CMK (cell line): ENCODE results near the gene GPR137.
A peak's percentile ranks its signal among the peaks of the same experiment; 100 is the strongest.

Source experiments
- DNase-seq: peaks from one replicate; pipeline ENCODE4 v3.0.0-alpha.2; 2010; ENCODE audit warnings: low read depth

Gene GPR137

GRCh38 chr11:64264371-64264852 is 21.2 kb upstream of the GPR137 start:
- DNase-seq: no peak

GRCh38 chr11:64265176-64266160 is 20.2 kb upstream of the GPR137 start:
- no peak for DNase-seq

GRCh38 chr11:64266339-64266738 is 19.3 kb upstream of the GPR137 start:
- DNase-seq: no peak

- no peak for DNase-seq
Measured at GRCh38 chr11:64267207-64267945, 18.3 kb upstream of the GPR137 start.

GRCh38 chr11:64268025-64268892 is 17.4 kb upstream of the GPR137 start:
- peak; percentile 68 for DNase-seq

- no peak for DNase-seq
Measured at GRCh38 chr11:64268893-64269539, 16.6 kb upstream of the GPR137 start.

GRCh38 chr11:64269540-64270220 is 16.0 kb upstream of the GPR137 start:
- DNase-seq: peak; percentile 96

- DNase-seq: no peak
Measured at GRCh38 chr11:64275031-64275800, 10.4 kb upstream of the GPR137 start.

- DNase-seq: no peak
Measured at GRCh38 chr11:64275841-64276240, 9.8 kb upstream of the GPR137 start.

- no peak for DNase-seq
Measured at GRCh38 chr11:64276653-64277431, 8.8 kb upstream of the GPR137 start.

- no peak for DNase-seq
Measured at GRCh38 chr11:64278576-64279190, 7.0 kb upstream of the GPR137 start.

GRCh38 chr11:64281957-64282770 is 3.5 kb upstream of the GPR137 start:
- no peak for DNase-seq

GRCh38 chr11:64283092-64283491 is 2.6 kb upstream of the GPR137 start:
- DNase-seq: no peak

- peak; percentile 77 for DNase-seq
Measured at GRCh38 chr11:64284048-64284961, 1.3 kb upstream of the GPR137 start, which contains the start of gene BAD. BAD (minus strand) TSS chr11:64284665; CDS start chr11:64284368, 297 bp downstream.

GRCh38 chr11:64285885-64286800 is 495 bp downstream of the GPR137 start:
- no peak for DNase-seq

GRCh38 chr11:64286801-64287159 is 1.1 kb downstream of the GPR137 start:
- DNase-seq: no peak
